Midbrain (tissue), 1 donor: ENCODE data around the gene GPC3.
"Not testable (repeated sequence)": the region's sequence is repeated elsewhere in the genome, so short reads cannot be mapped to it uniquely, and the experiment has no call there.

ENCODE experiments used
- DNase-seq: peaks from one replicate; lab custom pipeline; 2025; lab: John Stamatoyannopoulos, UW

The GPC3 gene

DNA sequence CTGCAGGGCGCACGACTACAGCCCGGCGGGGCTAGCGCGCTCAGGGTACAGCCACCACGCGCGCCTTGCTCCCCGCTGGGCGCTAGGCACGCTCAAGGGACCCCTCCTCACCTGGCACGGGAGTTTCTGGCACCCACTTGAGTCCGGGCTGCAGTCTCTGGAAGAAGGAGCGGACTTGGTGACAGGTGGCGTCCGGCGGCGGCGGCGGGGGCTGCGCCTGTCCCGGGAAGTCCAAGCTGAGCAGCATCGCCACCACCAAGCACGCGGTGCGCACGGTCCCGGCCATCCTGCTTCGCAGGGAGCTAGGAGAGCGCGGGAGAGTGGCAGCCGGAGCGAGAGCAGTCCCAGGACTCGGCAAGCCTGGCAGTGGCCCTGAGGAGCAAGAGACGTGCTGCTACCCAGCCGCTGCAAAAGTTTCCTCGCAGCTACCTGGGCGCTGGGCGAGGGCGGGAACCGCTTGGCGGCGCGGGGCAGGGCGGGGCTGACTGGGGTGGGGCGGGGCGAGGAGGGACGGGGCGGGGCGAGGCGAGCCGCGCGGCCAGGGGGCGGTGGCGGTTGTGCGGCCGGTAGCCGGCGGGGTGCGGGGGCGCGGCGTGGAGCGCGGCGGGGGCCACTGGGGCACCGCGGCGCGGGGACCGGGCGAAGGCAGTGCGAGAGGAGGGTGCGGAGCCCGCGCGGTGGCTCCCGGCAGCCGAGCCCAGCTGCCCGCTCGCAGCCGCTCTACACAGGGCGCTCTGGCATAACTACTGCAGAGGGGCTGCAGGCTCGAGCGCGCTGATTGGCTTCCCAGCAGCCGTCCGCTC, at the start of gene GPC3:
Gene GPC3 (minus strand): TSS at position 431 of the 803 bp plus-strand sequence.
- no peak for DNase-seq

GRCh38 chrX:134032441-134032840, 47.0 kb upstream of the GPC3 start:
- DNase-seq, result no peak

GRCh38 chrX:134026565-134027311, 41.3 kb upstream of the GPC3 start:
- DNase-seq, result peak; percentile 13

DNA sequence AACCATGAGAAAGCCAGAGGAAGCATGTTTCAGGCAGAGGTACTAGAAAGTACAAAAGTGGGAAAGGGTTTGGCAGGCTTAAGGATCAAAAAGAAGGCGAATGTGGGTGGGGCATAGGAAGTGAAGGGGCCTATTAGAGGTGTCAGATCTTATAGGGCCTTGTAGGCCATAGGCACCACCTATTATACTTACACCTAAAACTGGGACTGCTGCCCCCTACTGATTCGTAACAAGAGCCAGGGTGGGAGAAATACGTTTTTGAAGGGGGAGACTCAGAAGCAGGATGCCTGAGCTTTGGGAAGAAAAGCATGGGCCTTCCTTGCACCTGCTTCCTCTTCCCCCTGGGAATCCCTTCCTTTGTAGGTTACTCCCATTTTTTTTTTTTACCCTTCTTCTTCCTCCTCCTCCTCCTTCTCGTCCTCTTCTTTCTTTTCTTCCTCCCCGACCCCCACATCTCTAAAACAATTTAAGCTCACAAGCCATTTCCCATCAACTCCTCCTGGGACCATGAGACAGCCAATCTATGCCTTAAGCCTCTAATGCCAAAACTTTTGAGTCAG, 40.7 kb upstream of the GPC3 start:
- no peak for DNase-seq

- no peak for DNase-seq
Observed at GRCh38 chrX:134024686-134025377, 39.4 kb upstream of the GPC3 start.

DNA sequence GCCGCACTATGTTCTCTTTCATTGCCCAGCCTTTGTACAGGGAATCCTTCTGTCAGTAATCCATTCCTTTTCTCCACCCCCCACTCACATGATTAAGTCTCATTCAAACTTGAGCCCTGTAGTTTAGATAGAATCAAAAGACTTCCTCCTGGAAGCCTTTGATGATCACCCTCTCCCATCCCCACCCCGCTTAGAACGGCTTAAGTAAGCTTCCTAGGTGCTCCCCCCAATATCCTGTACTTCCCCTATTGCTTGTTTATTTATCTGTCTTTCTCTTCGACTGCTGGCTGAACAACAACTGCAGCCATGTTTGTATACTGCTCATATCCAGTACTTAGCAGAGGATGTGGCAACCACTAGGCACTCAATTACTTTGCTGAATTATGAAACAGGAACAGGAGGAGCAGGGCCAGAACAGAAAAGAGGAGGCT, 38.5 kb upstream of the GPC3 start:
- no peak for DNase-seq

DNA sequence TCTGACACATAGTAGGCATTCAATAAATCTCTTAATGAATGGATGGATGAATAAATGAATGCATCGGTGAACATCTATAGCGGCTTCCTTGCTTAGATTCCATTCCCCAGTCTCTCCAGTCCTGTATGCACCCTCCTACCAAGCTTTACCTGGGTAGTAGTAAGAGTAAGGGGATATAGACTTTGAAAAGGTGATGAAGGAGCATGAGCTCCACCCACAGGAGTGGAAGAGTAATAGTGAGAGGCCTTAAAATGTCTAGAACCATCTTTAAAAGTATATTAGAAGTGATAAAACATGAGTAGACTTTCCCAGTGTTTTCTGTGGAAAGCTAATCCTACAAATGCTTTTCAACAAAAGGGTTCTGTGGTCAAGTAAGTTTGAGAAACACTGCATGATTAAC, 35.5 kb upstream of the GPC3 start:
- no peak for DNase-seq

DNA sequence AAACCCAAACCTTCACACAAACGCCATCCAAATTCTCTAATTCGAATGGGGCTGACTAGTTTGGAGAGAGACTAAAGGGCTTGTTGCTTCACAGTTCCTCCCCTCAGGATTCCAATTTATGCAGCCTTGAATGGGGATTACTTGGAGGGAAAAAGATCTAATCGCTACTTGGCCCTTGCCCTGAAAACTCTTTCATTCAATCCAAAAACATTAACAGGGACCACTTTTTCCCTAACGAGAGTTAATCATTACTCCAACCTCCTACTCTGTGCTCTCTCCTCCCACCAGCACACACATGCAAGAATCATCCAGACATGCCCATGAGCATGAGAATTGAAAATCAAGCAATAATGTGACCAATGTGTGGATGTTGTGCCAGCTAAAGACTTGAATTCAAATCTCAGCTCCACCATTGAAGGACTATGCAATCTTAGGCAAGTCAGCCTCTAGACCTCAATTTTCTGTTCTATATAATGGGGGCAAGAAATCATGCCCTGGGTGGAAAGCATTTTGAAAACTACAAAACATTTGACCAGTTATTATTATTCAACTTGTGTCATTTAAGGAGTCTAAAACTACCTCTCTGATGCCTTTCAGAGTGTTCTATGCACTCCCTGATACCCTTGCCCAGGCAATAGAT, 34.3 kb upstream of the GPC3 start:
- DNase-seq, result no peak

DNA sequence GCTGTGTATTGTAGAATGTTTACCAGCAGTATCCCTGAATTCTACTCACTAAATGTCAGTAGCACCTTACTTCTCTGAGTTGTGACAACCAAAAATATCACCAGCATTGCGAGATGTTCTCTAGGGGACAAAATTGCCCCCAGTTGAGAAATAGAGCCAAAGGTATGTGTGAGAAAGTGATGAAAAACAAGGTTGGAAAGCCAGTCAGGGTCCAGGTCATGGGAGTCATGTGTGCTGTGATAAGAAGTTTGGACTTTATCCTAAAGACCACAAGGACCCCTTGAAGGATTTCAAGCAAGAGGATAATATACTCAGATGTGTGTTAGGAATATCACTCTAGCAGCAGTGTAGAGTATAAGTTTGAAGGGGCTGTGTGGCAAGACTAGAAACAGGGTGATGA, 30.9 kb upstream of the GPC3 start:
- not testable (repeated sequence) for DNase-seq

DNA sequence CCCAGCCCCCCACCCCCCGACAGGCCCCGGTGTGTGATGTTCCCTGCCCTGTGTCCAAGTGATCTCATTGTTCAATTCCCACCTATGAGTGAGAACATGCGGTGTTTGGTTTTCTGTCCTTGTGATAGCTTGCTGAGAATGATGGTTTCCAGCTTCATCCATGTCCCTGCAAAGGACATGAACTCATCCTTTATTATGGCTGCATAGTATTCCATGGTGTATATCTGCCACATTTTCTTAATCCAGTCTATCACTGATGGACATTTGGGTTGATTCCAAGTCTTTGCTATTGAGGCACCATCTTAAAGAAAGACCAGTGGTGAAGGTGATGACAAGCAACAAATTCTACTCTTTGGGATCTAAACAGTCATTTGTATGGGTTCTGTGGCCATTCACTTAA, 30.1 kb upstream of the GPC3 start:
- not testable (repeated sequence) for DNase-seq

GRCh38 chrX:134013524-134013923, 28.1 kb upstream of the GPC3 start:
- DNase-seq, result no peak

DNA sequence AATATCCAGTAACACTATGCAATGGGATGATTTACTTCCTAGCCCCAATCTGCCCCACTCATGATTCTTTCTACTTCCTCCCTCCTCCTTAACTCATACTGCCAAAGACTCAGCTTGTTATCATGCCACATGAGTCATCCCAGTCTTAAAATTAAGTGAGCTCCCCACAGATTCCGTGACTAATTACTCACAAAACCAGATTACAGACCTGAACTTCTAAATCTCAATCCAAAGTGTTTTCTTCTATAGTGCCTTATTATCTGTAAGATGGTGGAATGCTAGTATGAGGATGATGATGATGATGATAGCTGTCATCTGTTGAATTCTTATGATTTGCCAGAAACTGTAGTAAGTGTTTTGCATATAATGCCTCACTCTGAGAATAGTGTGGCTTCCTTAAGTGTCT, 27.7 kb upstream of the GPC3 start:
- no peak for DNase-seq

GRCh38 chrX:134010690-134011089, 25.3 kb upstream of the GPC3 start:
- DNase-seq, result no peak

DNA sequence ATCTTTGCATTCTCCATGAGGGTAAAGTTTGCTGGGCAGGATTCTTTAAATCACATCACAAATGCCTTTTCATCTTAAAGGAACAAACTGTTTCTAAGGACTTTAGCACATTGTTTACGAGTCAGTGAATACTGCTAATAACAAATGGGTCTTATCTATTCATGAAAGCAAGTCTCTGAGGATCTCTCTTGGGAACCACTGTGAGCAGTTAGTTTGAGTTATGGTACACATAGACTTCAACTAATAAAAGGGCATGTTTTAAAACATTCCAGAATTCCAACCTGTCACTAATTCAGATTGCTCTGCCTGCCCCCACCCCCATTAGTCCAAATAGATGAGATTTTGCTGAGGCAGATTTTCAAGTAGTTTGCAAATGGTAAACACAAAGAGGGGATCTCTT, 22.3 kb upstream of the GPC3 start:
- no peak for DNase-seq

DNA sequence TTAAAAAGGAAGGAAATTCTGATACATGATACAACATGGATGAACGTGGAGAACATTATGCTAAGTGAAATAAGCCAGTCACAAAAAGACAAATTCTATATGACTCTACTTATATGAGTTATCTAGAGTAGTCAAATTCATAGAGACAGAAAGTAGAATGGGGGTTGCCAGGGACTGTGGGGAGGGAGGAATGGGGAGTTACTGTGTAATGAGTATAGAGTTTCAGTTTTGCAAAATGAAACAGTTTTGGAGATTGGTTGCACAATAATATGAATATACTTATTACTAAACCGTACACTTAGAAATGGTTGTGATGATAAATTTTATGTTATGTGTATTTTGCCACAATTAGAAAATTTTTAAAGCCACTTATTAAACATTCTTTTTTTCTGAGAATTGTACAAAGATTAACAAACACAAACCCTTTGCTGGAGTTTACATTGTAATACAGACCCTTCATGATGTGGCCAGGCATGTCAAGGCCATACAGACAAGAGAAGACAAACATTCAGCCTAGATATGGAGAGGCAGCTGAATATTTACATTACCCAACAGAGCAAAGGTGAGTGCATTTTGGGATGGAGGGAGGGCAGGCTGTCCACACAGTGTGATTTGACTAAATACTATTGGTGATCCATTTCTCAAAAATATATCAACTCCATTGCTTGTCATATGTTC, 21.2 kb upstream of the GPC3 start:
- DNase-seq, result no peak

DNA sequence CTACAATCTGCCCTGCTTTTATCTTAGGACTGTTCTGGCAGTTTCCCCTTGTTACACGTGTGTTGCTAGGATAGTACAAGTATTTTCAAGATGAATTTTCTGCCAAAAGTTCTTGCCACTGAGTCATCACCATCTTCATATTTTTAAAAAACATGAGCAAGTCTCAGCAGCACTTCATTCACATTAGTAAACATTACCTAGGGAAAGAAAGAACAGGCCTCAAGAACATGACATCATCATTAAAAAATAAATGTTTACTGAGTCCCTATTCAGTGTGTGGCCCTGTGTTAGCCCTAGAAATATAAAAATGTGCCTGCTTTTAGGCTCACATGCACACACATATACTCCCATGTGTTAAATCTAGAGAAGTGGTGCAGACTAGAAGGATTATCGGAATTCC, 18.7 kb upstream of the GPC3 start:
- DNase-seq, result no peak

- DNase-seq, result no peak
Observed at GRCh38 chrX:134002921-134003615, 17.7 kb upstream of the GPC3 start.

- DNase-seq, result no peak
Observed at GRCh38 chrX:134000260-134001245, 15.2 kb upstream of the GPC3 start.

DNA sequence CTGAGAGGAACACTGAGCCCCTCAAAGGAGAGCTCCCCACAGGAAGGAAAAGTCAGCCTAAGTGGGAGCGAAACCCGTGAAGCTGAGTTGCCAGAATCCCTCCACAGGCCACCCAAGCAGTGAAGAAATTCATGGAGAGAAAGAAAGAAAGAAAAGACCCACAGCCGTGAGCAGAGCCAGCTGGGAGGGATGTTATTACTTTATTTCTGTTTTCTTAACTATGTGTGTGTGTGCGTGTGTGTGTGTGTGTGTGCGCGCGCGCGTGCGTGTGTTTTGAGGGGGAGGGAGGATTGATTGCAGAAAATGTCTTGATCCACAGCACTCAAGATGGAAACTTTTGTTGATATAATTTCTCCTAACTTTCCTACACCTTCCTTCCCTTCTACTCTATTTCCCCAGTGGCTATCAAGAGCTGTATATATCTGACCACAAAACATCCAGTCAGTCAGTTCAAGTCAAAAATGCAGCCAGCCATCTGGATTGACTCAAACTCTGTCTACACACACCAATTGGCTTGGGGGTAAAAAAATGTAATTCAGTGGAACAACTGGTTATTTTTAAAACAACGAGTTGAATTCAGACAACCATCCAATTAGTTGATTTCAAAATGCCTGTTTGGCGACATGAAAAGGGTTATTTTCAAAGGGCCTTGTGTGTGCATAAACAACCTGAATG, 13.8 kb upstream of the GPC3 start:
- DNase-seq, result no peak
